Stimulated activated CD4-positive, alpha-beta T cell treated with anti-CD3 and anti-CD28 coated beads, Interleukin-12 subunit alpha, Interleukin-12 subunit beta, amount 100 ng/mL, for 4 hours (primary cell): ENCODE results near the gene LDB2.

Experiments
- DNase-seq: peaks from one replicate; pipeline ENCODE4 v3.0.0-alpha.2; 2020

LDB2 gene

DNA sequence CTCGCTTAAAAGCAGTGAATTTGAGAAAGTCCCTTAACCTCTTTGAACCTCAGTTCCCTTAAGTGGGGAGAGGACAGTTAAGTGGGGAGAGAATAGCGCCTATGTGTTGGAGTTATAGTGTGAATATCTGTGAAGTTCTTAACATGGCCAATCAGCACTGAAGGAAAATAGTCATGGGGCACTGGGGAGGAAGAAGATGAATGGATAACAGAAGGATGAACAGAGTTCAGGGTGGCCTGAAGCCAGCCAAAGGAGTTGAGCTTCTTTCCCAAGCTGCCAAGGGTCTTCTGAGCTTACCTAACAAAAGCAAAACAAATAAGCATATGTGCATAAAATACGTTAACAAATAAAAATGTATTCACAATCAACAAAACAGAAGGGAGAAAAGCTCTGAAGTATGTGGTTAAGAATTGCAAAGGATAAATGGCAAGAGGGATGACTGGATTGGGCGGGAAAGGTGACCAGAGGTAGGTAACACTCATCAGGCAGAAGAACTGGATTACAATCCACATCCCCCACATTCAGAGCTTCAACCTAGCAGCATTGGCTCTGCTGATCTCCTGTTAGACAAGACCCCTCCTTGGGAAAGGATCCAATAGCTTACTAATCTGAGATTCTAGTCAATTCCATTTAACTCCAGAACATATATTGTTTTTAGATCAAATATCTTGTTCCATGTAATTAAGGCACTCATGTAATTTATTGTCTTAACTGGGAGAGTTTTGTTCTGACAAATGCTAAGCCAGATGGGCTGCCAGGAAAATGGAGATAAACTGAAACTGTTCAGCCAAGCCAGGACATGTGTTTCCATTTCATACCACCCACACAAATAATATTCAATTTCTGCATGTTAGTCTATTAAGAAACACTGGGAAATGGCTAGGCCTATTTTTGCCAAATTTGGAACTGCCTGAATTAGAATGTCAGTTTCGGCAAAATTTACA lies 221.2 kb downstream of the LDB2 start:
- no peak for DNase-seq

DNA sequence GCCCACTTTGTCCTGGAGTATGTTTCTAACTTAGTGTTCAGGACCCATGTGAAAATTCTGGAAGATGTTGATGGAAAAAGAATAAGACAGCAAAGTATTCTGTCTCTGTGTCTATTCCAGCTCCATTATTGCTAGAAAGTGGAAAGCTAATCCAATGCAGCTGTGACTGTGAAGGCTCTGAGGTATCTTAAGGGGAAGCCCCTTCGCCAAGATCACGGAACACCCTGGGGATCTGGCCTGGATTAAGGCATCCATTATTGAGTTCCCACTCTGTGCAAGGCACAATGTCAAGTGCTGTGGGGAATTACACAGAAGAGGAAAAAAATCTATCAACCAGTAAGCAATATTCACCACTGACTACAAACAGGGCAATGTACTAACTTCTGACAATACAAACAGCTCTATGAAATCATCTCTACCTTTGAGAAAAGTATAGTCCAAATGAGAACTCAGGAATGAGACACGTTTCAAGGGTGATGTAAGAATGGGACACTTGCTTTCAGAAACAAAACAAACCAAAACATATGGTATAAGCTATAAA lies 222.1 kb downstream of the LDB2 start:
- no peak for DNase-seq

DNA sequence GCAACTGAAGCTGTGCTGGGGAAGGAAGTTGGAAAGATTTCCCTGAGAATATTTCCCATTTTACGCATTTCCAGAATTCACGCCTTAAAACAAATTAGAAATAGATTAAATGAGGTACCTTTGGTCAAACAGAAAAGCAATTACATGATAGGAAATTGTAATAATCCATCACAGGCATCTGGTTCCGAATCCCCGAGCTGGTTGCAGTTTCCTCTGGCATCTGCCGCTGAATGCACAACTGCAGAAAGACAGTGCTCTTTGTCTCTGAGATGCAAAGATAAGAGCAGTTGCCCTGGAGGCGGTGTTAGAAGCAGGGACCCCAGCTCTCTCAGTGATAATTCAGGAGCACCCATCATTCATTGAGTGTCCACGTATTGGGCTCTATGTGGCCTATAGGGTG lies 224.4 kb downstream of the LDB2 start:
- no peak for DNase-seq

DNA sequence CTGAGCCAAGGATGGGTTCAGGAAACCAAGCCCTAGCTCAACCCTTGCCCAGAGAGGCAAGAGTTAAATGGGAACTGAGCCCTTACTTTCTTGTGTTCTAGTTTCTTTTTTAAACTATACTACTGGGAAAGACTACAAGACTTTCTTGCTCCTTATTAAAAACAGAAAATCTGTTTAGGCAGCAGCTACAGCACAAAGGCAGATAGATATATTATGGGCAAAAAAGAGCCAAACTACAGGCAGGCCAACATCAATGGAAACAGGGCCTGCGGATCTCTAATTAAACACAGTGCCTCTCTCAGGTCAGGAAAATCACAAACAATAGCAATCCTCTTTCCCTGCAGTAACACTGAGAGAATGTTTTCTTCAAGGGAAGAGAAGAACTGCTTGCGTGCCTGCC lies 226.0 kb downstream of the LDB2 start:
- DNase-seq: no peak

DNA sequence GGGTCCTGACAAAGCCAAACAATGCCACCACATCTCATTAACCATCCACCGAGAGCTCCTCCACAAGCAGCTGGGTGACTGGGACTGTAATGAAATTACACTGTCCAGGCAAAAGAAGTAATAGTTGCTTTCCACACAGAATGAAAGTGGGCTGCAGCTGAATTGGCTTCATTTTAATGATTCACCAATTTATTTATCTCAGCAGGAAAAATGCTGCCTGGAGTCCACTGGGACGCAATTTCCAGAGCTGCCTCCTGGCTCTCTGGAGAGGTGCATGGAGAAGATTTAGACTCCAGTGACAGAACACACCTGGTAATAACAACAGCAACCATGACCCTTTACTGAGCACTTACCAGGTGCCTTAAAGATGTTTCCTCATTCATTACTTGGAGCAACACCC lies 226.7 kb downstream of the LDB2 start:
- no peak for DNase-seq

DNA sequence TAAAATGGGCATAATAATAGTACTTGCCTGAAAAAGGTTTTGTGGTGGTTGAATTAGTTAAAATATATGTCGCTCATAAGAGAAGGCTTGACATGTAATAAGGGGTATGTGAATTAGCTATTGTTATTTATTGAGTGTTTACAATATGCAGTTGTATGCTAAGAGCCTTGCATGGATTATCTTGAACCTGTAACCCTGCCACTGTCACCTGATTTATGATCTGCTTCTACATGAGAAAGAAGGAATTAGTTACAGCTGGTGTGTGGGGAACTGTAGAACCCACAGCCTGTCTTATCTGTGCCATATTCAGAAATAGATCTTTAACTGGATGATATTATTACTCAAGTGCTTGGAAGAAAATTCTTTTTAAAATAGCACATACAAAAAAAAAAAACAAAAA lies 227.7 kb downstream of the LDB2 start:
- no peak for DNase-seq

DNA sequence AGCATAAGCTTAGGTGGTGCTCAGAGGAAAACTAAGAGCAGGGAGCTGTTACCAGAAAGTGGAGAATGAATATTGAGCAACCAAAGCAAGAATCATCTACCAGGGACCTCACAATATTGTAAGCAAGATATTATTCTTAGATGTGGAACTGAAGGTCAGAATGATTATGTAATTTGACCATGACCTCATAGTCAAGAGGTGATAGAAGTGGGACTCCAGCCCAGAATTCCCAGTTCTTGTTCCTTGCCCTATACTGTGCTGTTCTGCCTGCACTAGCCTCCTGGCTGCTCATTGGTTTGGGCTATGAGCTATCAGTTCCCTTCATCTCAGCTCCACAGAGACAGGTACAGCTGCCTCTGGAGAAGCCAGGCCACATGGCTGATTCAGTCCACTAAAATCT lies 229.4 kb downstream of the LDB2 start:
- DNase-seq: no peak

DNA sequence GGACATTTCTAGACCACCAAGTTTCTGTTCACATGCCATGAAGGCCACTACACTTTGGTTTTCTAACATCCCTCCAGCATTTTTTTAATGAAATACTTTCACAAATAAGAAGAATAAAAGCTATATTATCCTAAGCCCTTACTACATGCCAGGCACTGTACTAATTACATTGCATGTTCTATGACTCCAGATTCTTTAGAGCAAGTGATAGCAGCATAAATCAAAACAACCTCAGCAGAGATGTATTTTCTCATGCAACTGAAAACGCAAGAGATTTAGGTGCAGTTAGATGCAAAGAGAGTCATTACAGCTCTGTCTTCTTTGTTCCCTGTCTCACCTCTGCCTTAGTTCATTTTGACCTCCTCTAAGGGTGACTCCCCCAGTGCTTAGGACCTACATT lies 230.0 kb downstream of the LDB2 start:
- DNase-seq: no peak

DNA sequence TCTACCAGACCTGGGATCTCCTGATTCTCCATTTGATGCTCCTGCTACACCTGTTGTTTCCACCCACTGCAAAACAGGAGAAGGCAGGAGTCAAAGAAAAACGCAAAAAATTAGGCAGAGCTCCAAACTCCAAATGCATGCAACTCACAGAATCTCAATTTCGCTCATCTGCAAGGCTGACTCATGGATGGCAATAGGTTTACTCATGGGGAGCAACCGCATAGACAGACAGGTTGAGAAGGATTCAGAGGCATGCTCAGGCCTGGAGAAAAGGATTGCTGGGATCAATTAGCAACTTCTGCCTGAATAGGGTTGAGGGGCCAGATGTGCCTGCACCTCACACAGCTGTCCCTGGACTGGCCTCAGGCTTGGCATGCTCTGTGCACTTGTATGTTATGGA lies 231.0 kb downstream of the LDB2 start:
- DNase-seq: no peak

DNA sequence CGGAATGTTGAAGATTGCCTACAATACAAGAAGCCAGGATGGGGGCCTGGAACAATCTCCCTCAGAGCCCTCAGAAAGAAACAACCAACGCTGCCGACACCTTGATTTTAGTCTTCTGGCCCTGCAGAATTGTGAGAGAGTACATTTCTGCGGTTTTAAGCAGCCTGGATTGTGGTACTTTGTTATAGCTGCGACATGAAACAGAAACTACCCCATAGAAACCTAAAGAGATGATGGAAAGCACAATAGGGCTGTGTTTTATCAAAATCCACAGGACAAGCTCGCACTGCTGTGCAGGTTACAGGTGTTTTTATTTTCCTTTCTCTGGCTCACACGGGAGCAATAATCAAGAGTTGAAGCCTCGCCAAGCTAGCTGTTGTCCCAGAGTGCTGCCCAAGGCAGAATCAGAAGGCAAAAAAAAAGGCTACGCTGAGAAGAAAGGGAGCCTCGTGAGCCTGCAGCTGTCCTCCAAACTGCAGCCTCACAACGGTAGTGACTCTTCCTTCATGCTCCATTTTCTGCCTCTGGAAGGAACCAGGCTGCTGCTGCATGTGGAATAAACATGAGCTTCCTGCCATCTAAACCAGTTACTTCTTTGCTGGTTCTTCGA lies 232.4 kb downstream of the LDB2 start:
- DNase-seq: no peak

DNA sequence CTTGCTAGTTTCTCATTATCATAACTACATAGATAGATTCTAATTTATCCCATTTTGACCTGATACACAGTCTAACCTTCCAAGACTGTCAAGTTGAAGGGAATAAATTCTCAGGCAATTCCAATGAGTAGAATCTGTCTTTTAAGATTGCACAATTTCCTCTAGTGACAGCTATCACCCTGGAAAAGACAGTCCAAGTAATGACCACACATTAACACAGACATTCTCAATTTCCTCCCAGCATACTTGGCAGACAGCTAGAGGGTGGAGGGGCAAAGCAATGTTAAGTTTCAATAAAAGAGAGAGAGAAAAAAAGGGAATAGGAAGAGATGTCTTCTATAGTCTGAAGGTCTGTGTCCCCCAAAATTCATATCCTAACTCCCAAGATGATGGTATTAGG lies 234.7 kb downstream of the LDB2 start:
- DNase-seq: no peak

DNA sequence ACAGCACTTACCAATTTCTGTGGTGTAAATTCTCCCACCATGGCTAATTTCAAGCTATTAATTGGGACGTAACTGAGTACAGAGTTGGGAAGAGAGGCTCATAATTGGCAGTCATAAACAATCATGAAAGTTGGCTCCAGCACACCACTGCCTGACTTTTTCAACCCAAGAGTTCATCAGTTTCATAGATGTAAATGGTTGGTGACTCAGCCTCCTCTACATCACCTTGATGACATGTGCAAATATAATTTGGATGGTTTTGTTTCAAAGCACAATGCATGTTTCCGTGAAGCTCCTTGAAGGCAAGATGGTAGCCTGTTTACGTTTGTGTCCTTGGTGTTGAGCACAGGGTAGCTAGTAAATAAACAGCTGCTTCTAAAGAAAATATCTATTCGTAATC lies 235.1 kb downstream of the LDB2 start:
- no peak for DNase-seq

DNA sequence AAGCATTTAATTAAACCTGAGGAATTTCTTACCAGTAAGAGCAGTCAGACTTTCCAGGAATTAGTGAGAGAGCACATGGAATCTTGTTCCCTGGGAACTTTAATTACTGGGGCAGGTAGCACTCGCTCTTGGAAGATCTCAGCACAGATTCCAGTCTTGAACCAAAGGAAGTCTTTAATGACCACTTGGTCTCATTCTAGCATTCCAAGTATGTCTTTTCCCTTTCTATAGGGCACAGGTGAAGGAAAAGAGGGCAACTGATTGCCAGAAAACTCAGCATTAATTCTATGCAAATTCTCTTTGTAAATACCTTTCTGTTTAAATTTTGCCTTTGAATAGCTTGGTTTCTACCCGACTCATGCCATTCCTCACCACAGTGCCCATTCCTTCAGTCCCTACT lies 236.6 kb downstream of the LDB2 start:
- no peak for DNase-seq

DNA sequence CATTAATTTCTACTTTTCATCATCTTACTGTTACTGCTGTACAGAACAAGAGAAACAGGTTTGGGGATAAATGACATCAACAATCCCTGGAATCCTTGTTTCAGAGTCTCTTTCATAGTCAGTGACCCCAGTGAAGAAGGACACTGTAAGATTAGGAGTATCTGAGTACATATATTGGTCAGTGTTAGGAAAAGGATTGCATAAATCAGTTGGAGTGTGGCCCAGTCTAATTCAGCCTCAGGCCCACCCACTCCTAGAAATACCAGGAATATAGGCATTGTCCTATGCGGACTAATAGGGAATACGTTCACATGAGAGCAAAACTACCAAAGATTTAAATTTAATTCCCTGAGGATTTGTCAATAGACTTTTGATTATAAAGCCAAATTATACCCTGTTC lies 237.8 kb downstream of the LDB2 start:
- no peak for DNase-seq

DNA sequence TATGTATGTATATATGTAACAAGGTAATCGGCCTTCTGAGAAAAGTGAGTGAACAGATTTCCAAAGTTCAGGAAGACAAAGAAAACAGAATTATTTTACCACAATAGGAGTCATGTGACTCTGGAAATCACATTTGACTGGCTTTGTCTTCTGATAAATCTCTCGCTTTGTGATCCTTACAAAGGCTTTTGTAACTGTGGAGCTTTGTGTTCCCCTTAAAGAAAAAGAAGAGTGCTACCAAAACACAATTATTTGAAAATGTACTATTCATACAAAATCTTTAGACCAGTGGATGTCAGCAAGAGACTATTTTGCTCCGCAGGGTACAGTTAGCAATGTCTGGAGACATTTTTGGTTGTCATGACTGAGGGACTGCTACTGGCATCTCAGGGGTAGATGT lies 238.8 kb downstream of the LDB2 start:
- no peak for DNase-seq

DNA sequence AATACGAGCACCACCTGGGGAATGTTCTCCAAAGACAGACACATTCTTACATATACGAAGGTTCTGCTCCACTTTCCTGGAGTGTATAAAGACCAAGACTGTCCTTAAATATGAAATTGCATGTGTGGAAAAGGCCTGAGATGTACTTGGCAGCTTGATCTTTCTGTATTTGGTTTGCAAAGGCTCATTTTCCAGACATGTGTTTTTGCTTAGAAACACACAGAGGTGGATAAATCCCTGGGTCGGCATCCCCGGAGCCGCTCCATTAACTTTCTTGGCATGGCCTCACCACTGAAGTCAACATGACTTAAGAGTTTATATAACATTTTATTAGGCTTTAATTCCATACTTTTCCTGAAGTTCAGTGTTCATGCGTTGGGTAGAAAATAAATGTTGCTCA lies 239.4 kb downstream of the LDB2 start:
- no peak for DNase-seq

DNA sequence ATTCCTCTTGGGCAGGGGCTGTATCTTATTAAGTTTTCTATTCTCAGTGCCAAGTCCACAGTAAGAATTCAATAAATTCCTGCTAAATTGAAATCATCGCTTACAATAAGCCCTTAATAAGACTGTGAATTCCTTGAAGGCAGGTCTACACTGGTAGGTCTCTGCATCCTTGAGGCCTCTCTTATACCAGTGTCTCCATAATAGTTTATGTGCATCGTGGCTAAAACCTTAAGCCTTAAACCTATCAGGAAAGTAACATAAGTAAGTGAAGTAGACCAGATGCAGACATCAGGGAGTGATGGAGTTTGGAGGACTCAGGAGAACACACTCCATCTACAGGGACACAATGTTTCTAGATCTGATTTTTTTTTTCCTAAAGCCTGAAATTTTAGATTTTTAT lies 240.3 kb downstream of the LDB2 start:
- no peak for DNase-seq

DNA sequence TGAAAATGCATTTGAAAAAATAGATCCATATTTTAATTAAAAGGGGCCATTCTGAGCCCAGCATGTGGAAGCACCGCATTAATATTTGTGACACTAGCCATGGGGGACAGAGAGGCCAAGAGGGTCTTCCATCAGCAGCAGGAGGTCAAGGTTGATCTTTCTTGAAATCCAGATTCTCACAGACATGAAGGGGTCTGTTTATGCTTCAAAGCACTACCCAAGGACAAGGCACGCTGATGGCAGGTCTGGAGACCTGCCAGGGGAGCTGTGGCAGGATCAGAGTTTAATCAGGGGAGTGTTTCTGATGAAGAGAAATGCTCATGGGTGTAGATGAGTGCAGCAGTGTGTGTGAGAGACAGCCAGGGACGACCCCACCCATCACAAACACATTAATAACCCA lies 243.3 kb downstream of the LDB2 start:
- no peak for DNase-seq

DNA sequence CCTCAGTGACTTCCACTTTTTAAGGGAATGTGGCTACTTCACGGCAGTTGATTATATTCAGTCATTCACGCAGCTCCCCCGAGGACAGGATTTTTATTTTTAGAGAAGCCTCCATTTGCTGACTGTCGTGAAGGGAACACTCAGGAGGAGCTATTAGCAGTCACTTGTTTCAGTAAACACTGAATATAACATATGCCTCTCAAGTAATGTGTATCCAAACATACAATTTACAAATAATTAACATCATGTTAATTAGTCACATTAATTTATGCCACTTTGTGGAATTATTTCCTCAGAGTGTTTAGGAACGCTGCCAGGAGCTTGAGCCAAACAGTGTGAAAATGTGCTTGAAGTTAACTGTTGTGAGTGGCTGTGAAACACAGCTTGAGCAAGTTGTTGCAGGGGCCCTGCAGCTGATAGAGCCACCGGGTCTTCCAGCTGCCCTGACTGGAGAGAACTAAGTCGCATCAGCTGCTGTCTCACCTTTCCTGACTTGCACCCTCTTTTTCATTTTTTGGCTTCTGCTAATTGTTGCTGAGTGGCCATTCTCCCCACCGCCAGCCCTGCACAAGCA lies 245.6 kb downstream of the LDB2 start:
- DNase-seq: no peak

DNA sequence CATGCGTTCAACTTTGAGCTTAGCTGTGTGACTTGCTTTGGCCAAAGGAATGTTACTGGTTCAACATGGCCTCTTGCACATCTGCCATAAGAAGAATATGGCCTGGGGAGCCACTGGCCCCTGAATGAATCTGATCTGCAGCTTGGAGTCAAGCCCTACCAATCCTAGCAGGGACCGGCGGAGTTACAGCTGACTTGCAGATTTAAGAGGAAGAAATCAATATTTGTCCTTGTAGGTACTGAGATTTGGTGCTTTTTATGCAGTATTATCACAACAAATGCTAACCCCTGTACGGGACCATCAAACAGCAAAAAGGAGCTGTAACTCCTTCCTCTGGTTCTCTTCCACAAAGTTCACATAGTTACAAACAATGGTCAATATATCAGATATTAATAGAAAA lies 252.0 kb downstream of the LDB2 start:
- DNase-seq: no peak

DNA sequence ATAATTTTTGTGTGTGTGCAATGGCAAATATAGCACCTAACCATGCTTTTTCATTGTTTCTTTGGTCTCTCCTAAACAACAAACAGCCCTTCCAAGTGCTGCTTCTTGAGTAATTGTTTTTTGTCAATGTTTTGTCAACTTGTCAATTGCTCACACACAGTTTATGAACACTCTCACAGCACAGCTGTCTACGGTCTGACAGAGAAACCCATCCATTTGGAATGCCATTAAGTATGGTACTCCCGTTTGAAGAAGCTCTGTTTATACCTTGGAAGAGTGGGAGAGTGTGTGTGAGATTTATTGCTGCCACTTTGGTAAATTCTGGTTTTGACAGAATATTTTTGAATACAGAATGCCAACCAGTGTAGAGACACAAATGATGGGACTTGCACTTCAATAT lies 254.6 kb downstream of the LDB2 start:
- DNase-seq: no peak

DNA sequence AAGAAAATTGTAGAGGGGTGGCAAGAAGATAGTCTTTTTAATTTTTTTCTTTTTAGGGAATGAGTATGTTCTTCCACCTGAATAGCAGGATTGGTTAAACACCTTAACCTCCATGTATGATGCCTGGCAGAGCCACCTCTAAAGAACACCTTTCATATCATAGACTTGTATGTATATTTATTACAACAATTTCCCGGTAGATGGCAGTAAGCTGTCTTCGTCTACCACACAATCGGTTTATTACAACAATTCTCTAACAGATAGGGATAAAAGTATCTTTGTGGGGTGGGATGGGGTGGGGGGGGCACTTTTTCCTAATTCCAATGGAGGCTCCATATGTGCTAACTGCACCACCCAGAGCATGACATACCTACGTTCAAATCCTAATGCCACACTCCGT lies 255.5 kb downstream of the LDB2 start:
- no peak for DNase-seq

DNA sequence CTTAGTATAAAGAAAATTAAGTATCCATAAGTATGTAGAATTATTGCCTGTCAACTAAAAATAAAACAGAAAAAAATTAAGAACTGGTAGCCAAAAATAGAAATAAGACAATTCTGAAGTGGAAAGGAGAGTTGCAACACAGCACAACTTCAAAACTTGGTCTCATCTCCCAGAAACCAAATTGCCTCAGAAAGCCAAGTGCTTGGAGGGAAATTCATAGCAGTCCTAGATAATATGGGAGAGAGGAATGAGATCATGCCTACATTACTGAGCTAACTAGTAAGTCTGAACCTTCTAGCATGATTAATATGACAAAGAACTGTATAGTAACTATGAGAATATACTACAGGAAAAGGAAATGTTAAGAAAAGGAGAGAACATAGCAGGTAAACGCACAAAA lies 256.5 kb downstream of the LDB2 start:
- no peak for DNase-seq
